PC-3 (cell line): Measurements from ENCODE around the gene COPS2.

ENCODE experiments used
- EZH2 ChIP-seq: fragments of 300-600 bp; sonication (generic); IDR thresholded peaks from one replicate; pipeline ENCODE4 v1.6.1; 2017; ENCODE audit warnings: antibody characterized with exemption, mild to moderate bottlenecking, low read length; ENCODE audit not compliant: unreplicated experiment
- EZH2phosphoT487 ChIP-seq: fragments of 300-600 bp; sonication (generic); IDR thresholded peaks from 2 replicates; pipeline ENCODE4 v1.6.1; 2018; ENCODE audit warnings: mild to moderate bottlenecking, antibody characterized with exemption, low read length, borderline replicate concordance
- TF ChIP-seq, protein P1 (sequence below): fragments of 300-600 bp; sonication (generic); conservative IDR thresholded peaks from 2 replicates; pipeline ENCODE4 v1.5.1; 2017; ENCODE audit warnings: antibody characterized with exemption, low read depth, mild to moderate bottlenecking, low read length

- TF ChIP-seq, protein P1, sequence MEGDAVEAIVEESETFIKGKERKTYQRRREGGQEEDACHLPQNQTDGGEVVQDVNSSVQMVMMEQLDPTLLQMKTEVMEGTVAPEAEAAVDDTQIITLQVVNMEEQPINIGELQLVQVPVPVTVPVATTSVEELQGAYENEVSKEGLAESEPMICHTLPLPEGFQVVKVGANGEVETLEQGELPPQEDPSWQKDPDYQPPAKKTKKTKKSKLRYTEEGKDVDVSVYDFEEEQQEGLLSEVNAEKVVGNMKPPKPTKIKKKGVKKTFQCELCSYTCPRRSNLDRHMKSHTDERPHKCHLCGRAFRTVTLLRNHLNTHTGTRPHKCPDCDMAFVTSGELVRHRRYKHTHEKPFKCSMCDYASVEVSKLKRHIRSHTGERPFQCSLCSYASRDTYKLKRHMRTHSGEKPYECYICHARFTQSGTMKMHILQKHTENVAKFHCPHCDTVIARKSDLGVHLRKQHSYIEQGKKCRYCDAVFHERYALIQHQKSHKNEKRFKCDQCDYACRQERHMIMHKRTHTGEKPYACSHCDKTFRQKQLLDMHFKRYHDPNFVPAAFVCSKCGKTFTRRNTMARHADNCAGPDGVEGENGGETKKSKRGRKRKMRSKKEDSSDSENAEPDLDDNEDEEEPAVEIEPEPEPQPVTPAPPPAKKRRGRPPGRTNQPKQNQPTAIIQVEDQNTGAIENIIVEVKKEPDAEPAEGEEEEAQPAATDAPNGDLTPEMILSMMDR: no peak
- no peak for TF ChIP-seq EZH2
- no peak for TF ChIP-seq EZH2phosphoT487
These were observed 71.8 kb downstream of the COPS2 start for GRCh38 chr15:49083401-49084284.
